ENCODE results near the gene OCA2.

GRCh38 chr15:27805261-27806220 lies 293.6 kb downstream of the OCA2 start:
- TF ChIP-seq RBBP5 (IDR thresholded peaks at IDR 0.05; ENCODE audit: borderline replicate concordance, low read depth, low read length) (no peak), CTCF (IDR thresholded peaks at IDR 0.05; ENCODE audit: control extremely low read depth in 1 of 3, insufficient read depth in 1 of 3, low read depth in 1 of 3, low read length in 3 of 3) (no peak), JUND (IDR thresholded peaks at IDR 0.05; ENCODE audit: low read length) (no peak), EZH2 (IDR thresholded peaks at IDR 0.05; ENCODE audit: low read depth, low read length, severe bottlenecking) (no peak), GABPA (IDR thresholded peaks at IDR 0.05; ENCODE audit: borderline replicate concordance, insufficient read depth, low read length) (no peak), CHD2 (IDR thresholded peaks at IDR 0.05; ENCODE audit: low read length) (no peak), ATF3 (IDR thresholded peaks at IDR 0.05; ENCODE audit: insufficient read depth, low read depth, low read length) (no peak), TCF12 (IDR thresholded peaks at IDR 0.05; ENCODE audit: low read depth, low read length) (no peak), MAX (IDR thresholded peaks at IDR 0.05) (no peak), BCL11A (IDR thresholded peaks at IDR 0.05; ENCODE audit: low read depth in 2 of 2, low read length in 2 of 2) (no peak), HDAC6 (IDR thresholded peaks at IDR 0.05; ENCODE audit: low read depth, low read length) (no peak), TAF1 (IDR thresholded peaks at IDR 0.05; ENCODE audit: low read depth, low read length) (no peak), TBP (IDR thresholded peaks at IDR 0.05; ENCODE audit: low read depth, low read length) (no peak)

All from H1 (cell line).